Heart right ventricle (tissue), 16 donors: Measurements from ENCODE around the gene SLX4IP. TPM values are rescaled to one million over a fixed set of nuclear protein-coding genes. Genes with fewer than 3 reads are reported as not detected.

Experiments
- ATAC-seq, 8 donors: fragments of 200-7000 bp; cut with Tn5 transposase; one replicate each; pipeline ENCODE4 v1.9.1; 2020; ENCODE audit warnings: mild to moderate bottlenecking in 8 of 8, moderate library complexity in 8 of 8, moderate number of reproducible peaks in 1 of 8
- DNase-seq, 2 donors: peaks; one replicate each; pipeline ENCODE4 v3.0.0-alpha.2; 2020
- H3K27ac ChIP-seq, 10 donors: fragments of 200-600 bp; sonication (generic) in 2 of 10; one replicate each; pipeline versions ENCODE4 v1.5.0 to v1.8.0; 2020 to 2022; ENCODE audit warnings: mild to moderate bottlenecking in 3 of 10
- H3K27me3 ChIP-seq, 7 donors: fragments of 200-600 bp; one replicate each; pipeline ENCODE4 v1.8.0; 2021 to 2022; ENCODE audit warnings: mild to moderate bottlenecking in 2 of 7
- H3K36me3 ChIP-seq, 9 donors: fragments of 200-600 bp; sonication (generic) in 1 of 9; one replicate each; pipeline versions ENCODE4 v1.5.0 to v1.8.0; 2020 to 2022; ENCODE audit warnings: mild to moderate bottlenecking in 2 of 9
- H3K4me1 ChIP-seq, 9 donors: fragments of 200-600 bp; sonication (generic) in 1 of 9; one replicate each; pipeline versions ENCODE4 v1.5.0 to v1.8.0; 2020 to 2022; ENCODE audit warnings: mild to moderate bottlenecking in 4 of 9
- H3K4me3 ChIP-seq, 10 donors: fragments of 200-600 bp; sonication (generic) in 2 of 10; one replicate each; pipeline versions ENCODE4 v1.5.0 to v1.8.0; 2020 to 2022; ENCODE audit warnings: mild to moderate bottlenecking in 7 of 10, moderate library complexity in 2 of 10
- H3K9me3 ChIP-seq, 11 donors: fragments of 200-600 bp in 10 of 11; sonication (generic) in 2 of 11; one replicate each; pipeline versions ENCODE4 v1.5.0 to v1.8.0; 2013 to 2022; ENCODE audit warnings: mild to moderate bottlenecking in 2 of 11, control low read depth in 1 of 11, moderate library complexity in 1 of 11
- CTCF ChIP-seq, 9 donors: fragments of 200-600 bp; sonication (generic) in 2 of 9; IDR thresholded peaks; one replicate each; pipeline versions ENCODE4 v1.5.0 to v1.8.0; 2021 to 2022; ENCODE audit warnings: antibody characterized with exemption in 9 of 9, mild to moderate bottlenecking in 5 of 9, moderate library complexity in 1 of 9
- WGBS, 2 donors: extraction: QIAGEN DNeasy Blood & Tissue Kit; methylation state at CpG; one replicate each; pipeline ENCODE4 v1.1.7; 2013; ENCODE audit warnings: inconsistent platforms in 1 of 2; 5-methylcytosine and 5-hydroxymethylcytosine counted together
- intact Hi-C, 10 donors: fragments of 100-400 bp; cut with DNase I; formaldehyde crosslinking; loops; one replicate each; pipeline versions ENCODE4 v1.11.1 to v1.14.2; 2022
- polyA plus RNA-seq, 2 donors: library from polyadenylated mRNA; stranded (reverse); fragments of 200-250 nt; gene quantifications; one replicate each; pipeline ENCODE4 v1.2.3, GENCODE V29; 2013
- total RNA-seq, 10 donors: library from RNA; stranded (reverse); fragmentation: NEBNext Ultra II Directional in 3 of 10; extraction: Animal tissue kit (Norgen Biotek cat#: 25700) in 3 of 10; gene quantifications; one replicate each; pipeline versions ENCODE4 v1.2.1 to v1.2.4, GENCODE V29; 2021 to 2023
- donor health status: Arrhythmogenic right ventricular cardiomyopathy.
- donor health status: ischemic (EF 13 %, LVEDD 7.1; RV severe dilation, severe dysfunction).
- donor health status: healthy with polysubstance abuse.
- donor health status: DM: no; HTN: yes; CAD: no.
- donor health status: DM: no; HTN: no; CAD: no.
- donor health status: ischemic (EF 25% LVEDD 6.9; RV normal size, moderate dysfunction).
- donor health status: ischemic (EF 25% LVEDD 5.7; RV mildly dilated, moderate dysfunction).
- donor health status: healthy.
- donor health status: DM: yes; HTN: yes; CAD: no.
- donor health status: Ischemic cardiomyopathy.
- donor health status: ischemic (EF 35%, LVEDD 5.7; RV mildly dilated, moderate dysfunction).
- donor health status: nonischemic (EF 11% LVEDD 7.7; RV severe dilation, severe dysfunction).
- donor health status: DM: yes; HTN: yes; CAD: no.
- donor health status: PGD.
- donor health status: ischemic (EF 29% LVEDD 5.4; RV normal size, mild dysfunction).
- donor health status: nonischemic (EF 23%, LVEDD 6.1; RV moderate dilation, normal function).

Gene SLX4IP
- total and polyA plus RNA-seq, 12 donors = 0.71 to 3.1 (median 2.6) TPM

GRCh38 chr20:10489853-10490252 lies 54.7 kb downstream of the SLX4IP start:
- no peak for TF ChIP-seq CTCF (IDR thresholded peaks at IDR 0.05)
- DNase-seq (no peak), ATAC-seq (no peak)
- Histone ChIP-seq H3K27me3 (no peaks in the 10 kb centered on the region), H3K9me3 (no peaks in the 10 kb centered on the region), H3K4me3 (no peak overlapping the region), H3K27ac (no peak overlapping the region), H3K4me1 (peaks cover 0 to 44% (median 0%) of the 10 kb centered on the region in 9 donors), H3K36me3 (no peaks in the 10 kb centered on the region)
- 83 to 97% methylated on average over 1 of the region's 1 CpG for WGBS, 2 donors
- intact Hi-C loops = no loop called here

GRCh38 chr20:10490257-10490656 lies 55.2 kb downstream of the SLX4IP start:
- DNase-seq (no peak), ATAC-seq (no peak)
- H3K27me3 ChIP-seq = no peaks in the 10 kb centered on the region
- TF ChIP-seq CTCF (IDR thresholded peaks at IDR 0.05) = no peak
- H3K36me3 ChIP-seq = no peaks in the 10 kb centered on the region
- no peaks in the 10 kb centered on the region for H3K9me3 ChIP-seq
- intact Hi-C loops = no loop called here
- no peak overlapping the region for H3K4me3 ChIP-seq
- peaks cover 0 to 47% (median 0%) of the 10 kb centered on the region in 9 donors for H3K4me1 ChIP-seq
- no peak overlapping the region for H3K27ac ChIP-seq
- 93 to 94% methylated on average over 2 of the region's 2 CpGs for WGBS, 2 donors

GRCh38 chr20:10490706-10491105 lies 55.6 kb downstream of the SLX4IP start:
- Histone ChIP-seq H3K4me3 (no peak overlapping the region), H3K36me3 (no peaks in the 10 kb centered on the region), H3K9me3 (no peaks in the 10 kb centered on the region), H3K27me3 (no peaks in the 10 kb centered on the region), H3K4me1 (peaks cover 0 to 50% (median 0%) of the 10 kb centered on the region in 9 donors), H3K27ac (no peak overlapping the region)
- DNase-seq (no peak), ATAC-seq (no peak)
- TF ChIP-seq CTCF (IDR thresholded peaks at IDR 0.05) = no peak
- intact Hi-C loops = no loop called here
- WGBS, 2 donors = 48 to 68% methylated on average over 1 of the region's 1 CpG

GRCh38 chr20:10492065-10492464 lies 57.0 kb downstream of the SLX4IP start:
- no peak for DNase-seq
- H3K4me1 ChIP-seq = peaks cover 0 to 50% (median 0%) of the 10 kb centered on the region in 9 donors
- no peak for ATAC-seq
- intact Hi-C loops = no loop called here
- no peak overlapping the region for H3K27ac ChIP-seq
- TF ChIP-seq CTCF (IDR thresholded peaks at IDR 0.05) = no peak
- no peaks in the 10 kb centered on the region for H3K36me3 ChIP-seq
- H3K9me3 ChIP-seq = no peaks in the 10 kb centered on the region
- no peak overlapping the region for H3K4me3 ChIP-seq
- no peaks in the 10 kb centered on the region for H3K27me3 ChIP-seq
- 85 to 91% methylated on average over 2 of the region's 2 CpGs for WGBS, 2 donors
